ENCODE data around the gene CALN1. TPM values are rescaled to one million over a fixed set of nuclear protein-coding genes. Genes with fewer than 3 reads are reported as not detected.

The CALN1 gene
- total and polyA plus RNA-seq, 2 experiments from 2014 or later = 0.23 to 0.28 TPM

DNA sequence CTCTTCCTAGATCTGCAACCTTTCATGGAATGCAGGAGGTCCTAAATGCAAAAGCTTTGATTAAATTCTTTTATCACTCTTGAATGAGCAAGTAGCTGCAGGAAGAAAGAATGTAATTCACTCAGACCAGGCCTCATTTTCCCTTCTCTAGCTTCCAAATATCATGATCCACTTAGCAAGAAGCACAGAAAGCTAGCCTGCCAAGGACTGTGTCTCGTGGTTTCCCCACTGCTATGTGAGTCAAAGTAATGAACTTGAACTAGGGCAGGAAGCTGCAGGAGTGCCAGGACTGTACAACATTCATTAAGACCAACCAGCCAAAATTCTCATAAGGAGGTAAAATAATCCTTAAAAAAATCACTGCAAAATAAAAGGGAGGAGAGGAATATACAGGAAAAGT is 379.2 kb downstream of the CALN1 start:
- Histone ChIP-seq H3K9me2 (replicated peaks; ENCODE audit: insufficient read depth) (no peaks in the 10 kb centered on the region), H3K36me3 (replicated peaks; ENCODE audit: insufficient read depth, low read depth) (no peaks in the 10 kb centered on the region), H3K9me3 (ENCODE audit: low read depth) (no peaks in the 10 kb centered on the region), H3K4me1 (ENCODE audit: insufficient read depth) (no peaks in the 10 kb centered on the region), H3K4me2 (no peak overlapping the region), H3K4me3 (no peak overlapping the region), H2AFZ (no peak overlapping the region), H3K27ac (no peak overlapping the region), H3K27me3 (no peaks in the 10 kb centered on the region), H4K20me1 (ENCODE audit: insufficient read depth, poor library complexity, severe bottlenecking) (no peaks in the 10 kb centered on the region), H3K79me2 (no peaks in the 10 kb centered on the region)
- TF ChIP-seq EZH2phosphoT487 (IDR thresholded peaks at IDR 0.05; ENCODE audit: low read depth, severe bottlenecking, unreplicated experiment) = no peak
- TF ChIP-seq EZH2 (IDR thresholded peaks at IDR 0.05; ENCODE audit: borderline replicate concordance) = no peak
- TF ChIP-seq, protein P1, sequence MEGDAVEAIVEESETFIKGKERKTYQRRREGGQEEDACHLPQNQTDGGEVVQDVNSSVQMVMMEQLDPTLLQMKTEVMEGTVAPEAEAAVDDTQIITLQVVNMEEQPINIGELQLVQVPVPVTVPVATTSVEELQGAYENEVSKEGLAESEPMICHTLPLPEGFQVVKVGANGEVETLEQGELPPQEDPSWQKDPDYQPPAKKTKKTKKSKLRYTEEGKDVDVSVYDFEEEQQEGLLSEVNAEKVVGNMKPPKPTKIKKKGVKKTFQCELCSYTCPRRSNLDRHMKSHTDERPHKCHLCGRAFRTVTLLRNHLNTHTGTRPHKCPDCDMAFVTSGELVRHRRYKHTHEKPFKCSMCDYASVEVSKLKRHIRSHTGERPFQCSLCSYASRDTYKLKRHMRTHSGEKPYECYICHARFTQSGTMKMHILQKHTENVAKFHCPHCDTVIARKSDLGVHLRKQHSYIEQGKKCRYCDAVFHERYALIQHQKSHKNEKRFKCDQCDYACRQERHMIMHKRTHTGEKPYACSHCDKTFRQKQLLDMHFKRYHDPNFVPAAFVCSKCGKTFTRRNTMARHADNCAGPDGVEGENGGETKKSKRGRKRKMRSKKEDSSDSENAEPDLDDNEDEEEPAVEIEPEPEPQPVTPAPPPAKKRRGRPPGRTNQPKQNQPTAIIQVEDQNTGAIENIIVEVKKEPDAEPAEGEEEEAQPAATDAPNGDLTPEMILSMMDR (IDR thresholded peaks at IDR 0.05; ENCODE audit: poor library complexity) = no peak
- no peak for DNase-seq (ENCODE audit: low spot score)
- 68% methylated on average over 1 of the region's 1 CpG for WGBS (ENCODE audit: low lambda C conversion rate, missing lambda C conversion rate)

- WGBS (ENCODE audit: low lambda C conversion rate, missing lambda C conversion rate) = 93% methylated on average over 4 of the region's 4 CpGs
- H2AFZ ChIP-seq = no peak overlapping the region
- H4K20me1 ChIP-seq (ENCODE audit: insufficient read depth, poor library complexity, severe bottlenecking) = no peaks in the 10 kb centered on the region
- no peaks in the 10 kb centered on the region for H3K27me3 ChIP-seq
- H3K4me2 ChIP-seq = no peak overlapping the region
- no peaks in the 10 kb centered on the region for H3K4me1 ChIP-seq (ENCODE audit: insufficient read depth)
- H3K36me3 ChIP-seq (replicated peaks; ENCODE audit: insufficient read depth, low read depth) = no peaks in the 10 kb centered on the region
- no peaks in the 10 kb centered on the region for H3K79me2 ChIP-seq
- TF ChIP-seq EZH2phosphoT487 (IDR thresholded peaks at IDR 0.05; ENCODE audit: low read depth, severe bottlenecking, unreplicated experiment) (no peak), EZH2 (IDR thresholded peaks at IDR 0.05; ENCODE audit: borderline replicate concordance) (no peak)
- TF ChIP-seq, protein P1 (IDR thresholded peaks at IDR 0.05; ENCODE audit: poor library complexity) = no peak
- no peak overlapping the region for H3K4me3 ChIP-seq
- H3K9me3 ChIP-seq (ENCODE audit: low read depth) = no peaks in the 10 kb centered on the region
- no peak overlapping the region for H3K27ac ChIP-seq
- H3K9me2 ChIP-seq (replicated peaks; ENCODE audit: insufficient read depth) = no peaks in the 10 kb centered on the region
- no peak for DNase-seq (ENCODE audit: low spot score)
These were observed 381.0 kb downstream of the CALN1 start for GRCh38 chr7:72030994-72031667.

- Histone ChIP-seq H3K4me3 (no peak overlapping the region), H3K79me2 (no peaks in the 10 kb centered on the region), H3K4me2 (no peak overlapping the region), H3K36me3 (replicated peaks; ENCODE audit: insufficient read depth, low read depth) (no peaks in the 10 kb centered on the region), H3K27ac (no peak overlapping the region), H2AFZ (no peak overlapping the region), H3K4me1 (ENCODE audit: insufficient read depth) (no peaks in the 10 kb centered on the region), H3K9me3 (ENCODE audit: low read depth) (no peaks in the 10 kb centered on the region), H3K9me2 (replicated peaks; ENCODE audit: insufficient read depth) (no peaks in the 10 kb centered on the region), H3K27me3 (no peaks in the 10 kb centered on the region), H4K20me1 (ENCODE audit: insufficient read depth, poor library complexity, severe bottlenecking) (no peaks in the 10 kb centered on the region)
- TF ChIP-seq, protein P1 (IDR thresholded peaks at IDR 0.05; ENCODE audit: poor library complexity) = no peak
- TF ChIP-seq EZH2 (IDR thresholded peaks at IDR 0.05; ENCODE audit: borderline replicate concordance) = no peak
- no peak for TF ChIP-seq EZH2phosphoT487 (IDR thresholded peaks at IDR 0.05; ENCODE audit: low read depth, severe bottlenecking, unreplicated experiment)
- 89% methylated on average over 6 of the region's 6 CpGs for WGBS (ENCODE audit: low lambda C conversion rate, missing lambda C conversion rate)
- DNase-seq (ENCODE audit: low spot score) = no peak
These were observed 383.9 kb downstream of the CALN1 start for GRCh38 chr7:72028267-72028666.
